DOHH2 (cell line): ENCODE data around the gene IFT88.

Experiments used
- EZH2phosphoT487 ChIP-seq: fragments of 200-600 bp; sonication (generic); IDR thresholded peaks from 2 replicates; pipeline ENCODE4 v1.6.1; 2017; ENCODE audit warnings: borderline replicate concordance, mild to moderate bottlenecking, antibody characterized with exemption, low read length, moderate library complexity, mixed read lengths
- TF ChIP-seq, protein P1 (sequence below): fragments of 200-600 bp; sonication (generic); IDR thresholded peaks from one replicate; pipeline ENCODE4 v1.5.1; 2014; ENCODE audit warnings: antibody characterized with exemption, mild to moderate bottlenecking, low read depth, low read length; ENCODE audit not compliant: poor library complexity, severe bottlenecking

DNA sequence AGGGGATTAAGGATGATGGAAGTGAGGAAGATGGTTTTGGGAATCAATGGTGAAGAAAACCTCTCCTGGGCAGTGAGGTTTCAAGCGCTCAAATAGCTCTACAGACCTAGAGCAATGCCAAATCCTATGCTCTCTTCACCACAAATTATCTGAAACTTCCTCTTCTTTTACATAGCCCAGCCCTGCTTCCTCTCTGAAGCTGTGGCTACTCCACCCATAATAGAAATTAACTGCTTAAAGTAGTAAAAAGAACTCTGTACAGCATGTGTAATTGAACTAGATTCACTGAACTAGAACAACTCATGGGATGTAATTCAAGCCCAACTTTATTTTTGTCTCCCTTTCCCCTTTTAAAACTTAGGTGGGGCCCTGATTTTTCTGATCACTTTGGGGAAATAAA, 20.4 kb upstream of the IFT88 start:
- TF ChIP-seq, protein P1, sequence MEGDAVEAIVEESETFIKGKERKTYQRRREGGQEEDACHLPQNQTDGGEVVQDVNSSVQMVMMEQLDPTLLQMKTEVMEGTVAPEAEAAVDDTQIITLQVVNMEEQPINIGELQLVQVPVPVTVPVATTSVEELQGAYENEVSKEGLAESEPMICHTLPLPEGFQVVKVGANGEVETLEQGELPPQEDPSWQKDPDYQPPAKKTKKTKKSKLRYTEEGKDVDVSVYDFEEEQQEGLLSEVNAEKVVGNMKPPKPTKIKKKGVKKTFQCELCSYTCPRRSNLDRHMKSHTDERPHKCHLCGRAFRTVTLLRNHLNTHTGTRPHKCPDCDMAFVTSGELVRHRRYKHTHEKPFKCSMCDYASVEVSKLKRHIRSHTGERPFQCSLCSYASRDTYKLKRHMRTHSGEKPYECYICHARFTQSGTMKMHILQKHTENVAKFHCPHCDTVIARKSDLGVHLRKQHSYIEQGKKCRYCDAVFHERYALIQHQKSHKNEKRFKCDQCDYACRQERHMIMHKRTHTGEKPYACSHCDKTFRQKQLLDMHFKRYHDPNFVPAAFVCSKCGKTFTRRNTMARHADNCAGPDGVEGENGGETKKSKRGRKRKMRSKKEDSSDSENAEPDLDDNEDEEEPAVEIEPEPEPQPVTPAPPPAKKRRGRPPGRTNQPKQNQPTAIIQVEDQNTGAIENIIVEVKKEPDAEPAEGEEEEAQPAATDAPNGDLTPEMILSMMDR = no peak
- TF ChIP-seq EZH2phosphoT487 = no peak
